Measurements from ENCODE around the gene SHROOM4.

Gene SHROOM4, protein sequence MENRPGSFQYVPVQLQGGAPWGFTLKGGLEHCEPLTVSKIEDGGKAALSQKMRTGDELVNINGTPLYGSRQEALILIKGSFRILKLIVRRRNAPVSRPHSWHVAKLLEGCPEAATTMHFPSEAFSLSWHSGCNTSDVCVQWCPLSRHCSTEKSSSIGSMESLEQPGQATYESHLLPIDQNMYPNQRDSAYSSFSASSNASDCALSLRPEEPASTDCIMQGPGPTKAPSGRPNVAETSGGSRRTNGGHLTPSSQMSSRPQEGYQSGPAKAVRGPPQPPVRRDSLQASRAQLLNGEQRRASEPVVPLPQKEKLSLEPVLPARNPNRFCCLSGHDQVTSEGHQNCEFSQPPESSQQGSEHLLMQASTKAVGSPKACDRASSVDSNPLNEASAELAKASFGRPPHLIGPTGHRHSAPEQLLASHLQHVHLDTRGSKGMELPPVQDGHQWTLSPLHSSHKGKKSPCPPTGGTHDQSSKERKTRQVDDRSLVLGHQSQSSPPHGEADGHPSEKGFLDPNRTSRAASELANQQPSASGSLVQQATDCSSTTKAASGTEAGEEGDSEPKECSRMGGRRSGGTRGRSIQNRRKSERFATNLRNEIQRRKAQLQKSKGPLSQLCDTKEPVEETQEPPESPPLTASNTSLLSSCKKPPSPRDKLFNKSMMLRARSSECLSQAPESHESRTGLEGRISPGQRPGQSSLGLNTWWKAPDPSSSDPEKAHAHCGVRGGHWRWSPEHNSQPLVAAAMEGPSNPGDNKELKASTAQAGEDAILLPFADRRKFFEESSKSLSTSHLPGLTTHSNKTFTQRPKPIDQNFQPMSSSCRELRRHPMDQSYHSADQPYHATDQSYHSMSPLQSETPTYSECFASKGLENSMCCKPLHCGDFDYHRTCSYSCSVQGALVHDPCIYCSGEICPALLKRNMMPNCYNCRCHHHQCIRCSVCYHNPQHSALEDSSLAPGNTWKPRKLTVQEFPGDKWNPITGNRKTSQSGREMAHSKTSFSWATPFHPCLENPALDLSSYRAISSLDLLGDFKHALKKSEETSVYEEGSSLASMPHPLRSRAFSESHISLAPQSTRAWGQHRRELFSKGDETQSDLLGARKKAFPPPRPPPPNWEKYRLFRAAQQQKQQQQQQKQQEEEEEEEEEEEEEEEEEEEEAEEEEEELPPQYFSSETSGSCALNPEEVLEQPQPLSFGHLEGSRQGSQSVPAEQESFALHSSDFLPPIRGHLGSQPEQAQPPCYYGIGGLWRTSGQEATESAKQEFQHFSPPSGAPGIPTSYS (N-terminal part only)

GRCh38 chrX:50813843-50814661, at the start of gene SHROOM4:
Gene SHROOM4 (minus strand): TSS chrX:50814194. CDS start chrX:50814018, 176 bp downstream.
- no peak for DNase-seq

GRCh38 chrX:50863471-50863870, 49.5 kb upstream of the SHROOM4 start:
- no peak for DNase-seq

DNA sequence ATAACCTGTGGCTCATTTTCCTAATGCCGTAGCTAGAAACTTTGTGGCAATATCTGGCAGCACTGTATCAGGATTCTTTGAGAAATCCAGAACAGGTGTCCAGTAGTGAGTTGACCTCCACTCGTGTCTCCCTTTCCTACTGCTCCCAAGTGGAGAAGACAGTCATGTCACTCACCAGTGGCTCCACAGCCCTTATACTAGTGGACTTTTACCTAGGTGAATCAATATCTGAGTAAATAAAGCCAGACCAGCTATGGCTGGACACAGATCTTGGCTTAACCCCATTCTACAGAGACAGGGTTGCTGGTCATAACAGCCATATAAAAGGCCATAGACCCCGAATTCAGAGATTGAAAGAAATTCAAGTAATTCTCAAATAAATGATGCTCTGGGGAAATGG, 46.5 kb upstream of the SHROOM4 start:
- no peak for DNase-seq

DNA sequence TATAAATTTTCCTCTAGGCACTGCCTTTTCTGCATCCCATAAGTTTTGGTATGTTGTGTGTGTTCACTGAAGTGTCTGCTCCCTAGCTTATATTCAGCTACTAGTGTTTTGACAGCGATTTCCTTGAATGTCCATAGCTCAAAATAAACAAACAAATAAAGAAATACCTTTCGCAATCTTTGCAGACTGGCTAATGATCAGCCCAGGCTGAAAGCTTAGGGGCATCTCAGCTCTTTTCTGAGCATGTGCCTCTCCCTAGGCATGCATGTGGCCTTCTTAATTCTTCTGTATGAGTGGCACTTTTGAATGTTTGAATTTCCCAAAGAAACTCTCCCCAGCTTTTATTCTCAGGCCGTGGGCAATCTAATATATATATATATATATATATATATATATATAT, 44.6 kb upstream of the SHROOM4 start:
- DNase-seq = no peak

DNA sequence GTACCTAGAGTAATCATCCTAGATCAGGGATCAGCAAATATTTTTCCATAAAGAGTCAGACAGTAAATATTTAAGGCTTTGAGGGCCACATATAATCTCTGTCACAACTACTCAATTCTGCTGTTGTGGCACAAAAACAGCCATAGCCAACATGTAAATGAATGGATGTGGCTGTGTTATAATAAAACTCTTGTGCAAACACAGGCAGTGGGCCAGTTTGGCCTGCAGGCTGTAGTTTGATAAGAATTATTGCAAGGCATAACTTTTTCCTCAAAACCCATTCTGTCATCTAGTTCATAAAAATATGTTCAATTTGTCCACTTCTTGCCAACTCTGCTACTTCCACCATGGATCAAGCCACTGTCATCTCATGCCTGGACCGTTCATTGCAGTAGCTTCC, 39.4 kb upstream of the SHROOM4 start:
- DNase-seq = no peak

- no peak for DNase-seq
Observed at GRCh38 chrX:50852524-50852923, 38.5 kb upstream of the SHROOM4 start.

DNA sequence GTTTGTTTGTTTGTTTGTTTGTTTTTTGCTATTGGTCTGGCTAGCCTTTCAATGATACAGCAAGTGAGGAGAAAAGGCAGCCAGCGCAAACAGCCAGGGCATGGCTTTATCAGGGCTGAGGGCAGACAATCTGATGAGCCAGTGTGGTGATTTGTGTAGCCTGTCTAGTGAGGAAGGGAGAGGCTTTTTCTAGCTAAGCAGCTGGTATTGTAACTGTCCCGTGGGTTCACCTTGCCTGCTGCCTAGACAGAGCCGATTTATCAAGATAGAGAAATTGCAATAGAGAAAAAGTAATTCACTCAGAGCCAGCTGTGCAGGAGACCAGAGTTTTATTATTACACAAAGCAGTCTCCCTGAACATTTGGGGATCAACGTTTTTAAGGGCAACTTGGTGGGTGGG, 28.2 kb upstream of the SHROOM4 start:
- DNase-seq = no peak

DNA sequence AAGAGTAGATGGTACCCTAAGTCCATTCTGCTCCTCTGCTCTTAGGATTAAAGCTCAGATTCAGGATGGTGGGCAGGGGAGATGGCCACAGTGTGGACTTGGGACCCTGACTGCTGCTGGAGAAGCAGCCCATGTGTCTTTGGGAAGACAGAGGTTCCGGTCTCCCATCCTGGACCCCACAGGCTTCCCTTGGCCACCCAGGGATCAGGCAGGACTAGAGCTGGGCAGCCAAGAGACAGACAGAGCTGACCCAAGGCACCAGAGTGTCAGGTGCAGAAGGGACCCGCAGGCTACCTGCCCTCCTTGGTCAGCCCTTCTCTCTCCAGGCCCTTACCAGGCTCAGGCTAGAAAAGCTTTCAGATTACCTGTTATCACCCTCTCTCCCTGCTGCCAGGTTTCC, 25.7 kb upstream of the SHROOM4 start:
- no peak for DNase-seq

DNA sequence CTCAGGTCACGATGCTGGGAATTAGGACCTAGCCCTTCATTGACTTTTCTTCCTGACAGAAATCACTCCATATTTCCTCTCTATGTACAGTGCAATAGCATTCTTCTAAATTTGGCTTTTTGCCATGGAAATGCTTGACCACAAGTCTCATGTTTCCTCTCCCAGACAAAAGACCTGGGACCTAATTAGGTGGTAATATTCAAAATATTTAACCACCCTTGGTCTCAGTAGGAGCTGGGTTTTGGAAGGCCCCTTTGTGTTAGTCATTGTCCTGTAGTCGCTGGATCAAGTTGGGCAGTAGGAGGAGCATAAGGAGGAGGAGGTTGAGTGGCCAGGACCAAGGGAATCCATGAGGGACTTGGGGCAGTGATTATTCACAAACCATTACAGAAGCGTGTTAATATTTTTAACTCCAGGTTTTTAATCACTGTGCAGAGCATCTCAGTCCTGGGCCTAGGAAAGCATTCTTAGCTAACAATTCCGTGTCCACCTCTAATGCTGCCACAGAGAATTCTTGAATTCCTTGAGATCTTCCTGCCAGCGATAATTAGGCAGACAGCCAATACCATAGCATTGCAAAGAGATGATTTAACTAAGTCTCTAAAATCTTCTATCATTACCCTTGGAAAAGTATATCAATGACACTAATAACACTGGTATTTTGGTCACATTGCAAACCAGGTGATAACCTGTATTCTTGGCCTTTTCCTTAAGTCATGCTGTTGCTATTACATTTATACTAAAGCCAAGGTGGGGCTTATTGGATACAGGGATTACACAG, 25.0 kb upstream of the SHROOM4 start:
- DNase-seq = no peak

DNA sequence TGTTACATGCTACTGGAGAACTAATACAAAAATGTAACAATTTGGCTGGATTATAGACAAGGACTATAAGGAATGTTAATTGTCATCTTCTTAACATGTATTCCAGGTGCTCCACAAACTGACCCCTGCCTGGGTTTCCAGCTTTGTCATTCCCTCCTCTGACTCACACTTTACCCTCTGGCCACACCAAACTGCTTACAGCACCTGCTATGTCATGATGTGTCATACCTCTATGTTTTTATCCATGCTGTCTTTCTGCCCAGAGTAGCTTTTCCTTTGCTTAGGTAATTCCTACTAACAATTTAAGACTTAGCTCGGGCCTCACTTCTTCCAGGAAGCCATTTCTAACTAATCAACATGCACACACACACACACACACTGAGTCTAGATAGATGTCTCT, 14.0 kb upstream of the SHROOM4 start:
- DNase-seq = no peak

GRCh38 chrX:50825825-50826224, 11.8 kb upstream of the SHROOM4 start:
- no peak for DNase-seq

- DNase-seq = no peak
Observed at GRCh38 chrX:50818986-50819385, 5.0 kb upstream of the SHROOM4 start.

- no peak for DNase-seq
Observed at GRCh38 chrX:50815120-50815519, 1.1 kb upstream of the SHROOM4 start.

DNA sequence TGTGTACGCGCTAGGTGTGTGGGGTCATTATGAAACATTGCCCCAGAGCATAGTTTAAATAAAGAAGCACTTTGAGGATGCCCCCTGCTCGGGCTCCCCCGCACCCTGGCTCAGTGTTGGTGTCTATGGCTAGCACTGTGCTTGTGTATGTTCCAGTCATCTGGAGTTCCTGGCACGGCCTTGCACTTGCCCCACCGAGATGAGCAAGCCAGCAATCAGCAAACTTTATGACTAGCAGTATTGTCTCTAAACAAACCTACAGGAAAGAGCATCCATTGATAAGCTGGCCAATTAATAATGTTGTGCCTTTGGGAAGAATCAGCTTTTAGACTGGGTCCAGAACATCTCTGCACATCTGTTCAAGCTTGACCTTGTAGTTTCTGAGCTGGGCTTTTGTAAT, 707 bp upstream of the SHROOM4 start:
- DNase-seq = no peak

GRCh38 chrX:50812995-50813842, 775 bp downstream of the SHROOM4 start:
- no peak for DNase-seq

DNA sequence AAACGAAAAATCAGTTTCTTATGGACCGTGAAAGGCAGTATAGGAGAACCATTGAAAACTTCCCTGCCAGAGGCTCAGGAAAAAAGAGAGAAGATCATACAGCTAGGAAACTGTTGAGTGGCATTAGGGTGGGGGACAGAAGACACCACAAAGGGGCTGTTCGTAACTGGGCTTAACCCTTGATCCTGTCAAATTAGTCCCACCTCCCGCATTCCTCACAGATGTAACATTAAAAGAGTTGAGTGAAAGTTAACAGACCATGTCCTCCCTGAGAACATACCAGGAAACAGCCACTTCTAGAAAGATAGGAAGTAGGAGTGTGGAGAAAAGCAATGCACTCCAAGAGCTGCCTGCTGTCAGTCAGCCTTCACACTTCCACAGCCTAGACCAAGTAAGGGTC, 8.7 kb downstream of the SHROOM4 start:
- no peak for DNase-seq

DNA sequence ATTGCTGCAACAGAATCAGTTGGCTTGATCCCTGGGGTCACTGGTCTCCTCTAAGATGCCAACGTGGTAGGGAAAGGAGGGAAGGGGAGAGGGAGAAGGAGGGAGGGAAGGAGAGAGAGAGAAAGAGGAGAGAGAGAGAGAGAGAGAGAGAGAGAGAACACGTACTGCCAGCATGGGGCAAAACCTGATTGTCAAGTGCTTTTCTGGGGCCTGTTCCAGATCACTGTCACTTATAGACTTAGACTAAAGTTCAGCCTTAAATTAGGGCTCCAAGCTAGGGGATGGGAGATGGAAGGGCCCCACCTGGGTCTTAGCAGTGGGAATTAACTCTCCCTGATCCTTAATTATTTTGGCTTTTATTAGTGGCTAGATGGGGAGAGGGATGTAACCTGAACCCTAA, 12.9 kb downstream of the SHROOM4 start:
- no peak for DNase-seq

DNA sequence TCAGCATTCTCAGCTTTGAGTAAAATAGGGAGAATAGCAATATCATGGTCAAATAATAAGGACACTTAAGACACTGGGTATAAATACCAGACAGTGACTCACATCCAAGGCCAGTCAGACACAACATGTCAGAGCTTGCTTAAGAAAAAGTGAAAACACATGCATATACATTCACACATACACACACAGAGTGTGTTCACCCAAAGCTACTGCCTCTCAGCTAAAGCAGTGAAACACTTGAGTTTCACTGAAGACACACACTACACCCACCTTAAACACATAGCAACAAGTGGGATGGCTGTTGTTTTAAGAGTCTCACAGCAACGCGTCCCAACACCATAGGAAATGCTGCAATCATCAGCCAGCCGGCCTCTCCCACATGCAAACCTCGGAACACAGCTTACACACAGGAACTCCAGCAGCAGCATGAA, 14.4 kb downstream of the SHROOM4 start:
- no peak for DNase-seq

DNA sequence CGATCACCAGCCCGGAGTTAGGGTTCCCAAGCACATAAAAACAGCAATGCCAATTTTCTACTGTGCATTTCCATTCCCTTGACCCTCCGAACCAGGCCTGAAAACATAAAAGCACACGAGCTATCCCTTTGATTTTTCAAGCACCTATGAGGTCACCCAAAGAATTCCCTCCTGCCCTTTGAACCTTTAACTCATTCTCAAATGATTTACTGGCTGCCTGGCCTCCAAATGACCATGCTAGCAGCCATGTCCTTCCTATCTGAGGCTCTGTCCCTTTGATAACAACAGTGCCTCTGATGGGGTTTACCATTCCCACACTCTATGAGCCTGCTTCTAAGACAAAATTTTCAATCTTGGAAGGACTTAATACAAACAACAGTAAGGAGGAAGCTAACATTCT, 15.2 kb downstream of the SHROOM4 start:
- DNase-seq = no peak

- DNase-seq = no peak
Observed at GRCh38 chrX:50787099-50787498, 26.9 kb downstream of the SHROOM4 start.

DNA sequence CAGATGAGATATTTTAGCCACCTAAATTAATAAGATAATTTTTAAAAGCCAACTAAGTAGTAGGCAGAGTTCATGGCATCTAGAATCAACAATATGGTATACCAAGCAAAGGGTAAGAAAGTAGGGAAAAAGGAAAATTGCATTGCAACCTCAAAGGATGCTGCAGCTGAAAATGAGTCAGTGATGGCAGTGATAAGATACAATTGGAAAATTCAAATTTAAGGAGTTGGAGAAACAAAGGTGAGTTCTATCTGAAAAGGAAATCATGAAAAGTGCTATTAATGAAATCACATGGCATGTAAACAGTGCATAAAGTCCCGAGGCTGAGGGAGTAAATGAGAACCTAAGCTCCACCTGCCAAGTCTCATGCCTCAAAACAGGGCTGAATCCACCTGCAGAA, 33.9 kb downstream of the SHROOM4 start:
- DNase-seq = no peak

Measured in activated CD4-positive, CD25-positive, alpha-beta regulatory T cell treated with anti-CD3 and anti-CD28 coated beads, Interleukin-2, amount 50 U/mL, for 72 hours (primary cell).